DMS53 treated with DMSO at 0.1 percent for 48 hours (cell line): Measurements from ENCODE around the gene GATB.

Experiments
- DNase-seq: peaks from one replicate; lab custom pipeline; 2025; ENCODE audit not compliant: unreplicated experiment; lab: John Stamatoyannopoulos, UW

The GATB gene

DNA sequence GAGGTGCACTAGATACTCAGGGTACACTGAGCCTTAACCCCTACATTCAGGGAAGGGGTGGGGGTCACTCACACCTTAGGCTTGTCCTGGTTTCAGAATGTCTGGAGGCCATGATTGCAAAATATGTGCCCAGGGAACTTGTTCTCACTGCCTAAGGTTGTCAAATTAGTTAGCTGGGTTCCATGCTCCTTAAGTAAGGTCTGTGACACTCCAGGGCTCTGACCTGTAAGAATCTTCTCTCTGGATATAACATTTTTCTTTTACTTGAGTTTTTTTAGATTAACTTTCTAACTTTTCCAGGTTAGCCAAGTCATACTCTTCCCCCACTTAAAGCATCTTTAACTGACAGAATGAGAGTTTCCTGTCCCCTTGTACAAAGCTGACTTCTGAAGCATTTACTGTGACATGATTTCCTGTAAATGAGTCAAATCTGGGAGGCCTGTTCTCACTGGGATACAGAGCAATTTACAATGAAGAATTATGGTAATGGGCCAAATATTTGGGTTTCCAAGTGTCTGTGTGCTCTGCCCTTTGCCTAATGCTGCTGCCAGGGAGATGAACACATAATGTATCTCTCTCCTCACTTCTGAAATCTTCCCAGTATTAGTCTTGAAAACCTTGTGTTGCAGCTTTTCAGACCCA lies 101.7 kb downstream of the GATB start:
- DNase-seq: no peak

DNA sequence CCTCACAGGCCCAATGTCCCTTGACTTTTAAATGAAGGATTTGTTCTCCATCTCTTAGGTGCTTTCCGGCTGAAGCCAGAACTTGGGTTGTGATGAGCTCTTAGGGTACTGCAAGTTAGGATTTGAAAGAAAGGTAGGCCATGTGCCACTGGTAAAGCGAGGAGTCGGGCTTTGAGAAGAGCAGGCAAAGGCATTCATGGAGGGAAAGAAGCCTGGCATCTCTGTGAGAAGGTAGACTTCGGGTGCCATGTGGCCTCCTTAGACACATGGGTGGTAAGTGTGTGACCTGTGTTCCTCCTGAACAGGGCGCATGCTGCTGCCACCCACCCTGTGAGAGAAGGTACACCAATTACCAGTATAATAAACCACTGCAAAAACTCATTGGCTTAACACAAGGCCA lies 102.9 kb downstream of the GATB start:
- DNase-seq: no peak

- no peak for DNase-seq
Measured at GRCh38 chr4:151656058-151656457, 104.7 kb downstream of the GATB start.

DNA sequence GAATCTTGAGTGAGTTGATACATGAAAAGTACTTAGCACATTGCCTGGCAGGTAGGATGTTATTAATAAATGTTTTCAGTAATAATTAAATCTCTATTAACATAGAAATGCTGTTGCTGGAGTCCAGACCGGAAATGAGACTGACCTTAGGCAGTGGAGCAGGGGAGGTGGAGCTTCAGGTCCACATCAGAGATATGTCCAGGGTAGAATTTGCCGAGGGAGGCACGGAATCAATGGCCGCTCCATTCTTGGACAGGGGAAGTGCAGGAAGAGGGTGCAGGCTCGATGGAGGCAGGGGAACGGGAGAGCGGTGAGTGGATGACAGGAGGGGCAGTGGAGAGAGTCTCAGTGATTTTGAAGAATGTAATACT lies 107.3 kb downstream of the GATB start:
- DNase-seq: no peak

DNA sequence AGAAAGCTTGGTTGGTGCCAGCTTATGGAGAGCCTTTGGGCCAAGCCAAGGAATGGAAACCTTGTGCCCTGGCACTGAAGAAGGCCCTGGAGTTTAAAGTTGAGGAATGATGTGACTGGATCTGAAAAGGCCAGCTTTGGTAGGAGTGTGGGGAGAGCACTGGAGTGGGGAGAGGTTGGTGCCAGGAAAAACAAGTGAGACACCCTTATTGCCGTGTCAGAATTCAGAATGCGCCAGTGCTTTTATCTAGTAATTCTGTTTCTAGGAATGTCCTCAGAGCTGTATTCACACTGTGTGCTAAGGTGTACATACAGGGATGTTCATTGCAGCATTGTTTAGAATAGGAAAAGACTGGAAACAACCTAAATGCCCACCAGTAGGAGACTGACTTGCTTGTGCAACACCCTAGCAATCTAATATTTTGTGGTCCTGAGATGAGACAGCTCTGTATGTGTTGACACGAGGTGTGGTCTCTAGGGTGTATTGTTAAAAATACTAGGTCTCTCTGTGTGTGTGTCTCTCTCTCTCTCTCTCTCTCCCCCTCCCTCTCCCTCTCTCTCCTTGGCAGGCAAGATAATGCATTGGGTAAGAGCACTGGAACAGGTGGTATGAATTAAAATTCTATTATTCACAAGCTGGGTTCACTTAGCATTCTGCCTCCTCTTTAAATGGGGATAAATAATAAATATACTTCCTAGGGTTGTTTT lies 107.8 kb downstream of the GATB start:
- no peak for DNase-seq

DNA sequence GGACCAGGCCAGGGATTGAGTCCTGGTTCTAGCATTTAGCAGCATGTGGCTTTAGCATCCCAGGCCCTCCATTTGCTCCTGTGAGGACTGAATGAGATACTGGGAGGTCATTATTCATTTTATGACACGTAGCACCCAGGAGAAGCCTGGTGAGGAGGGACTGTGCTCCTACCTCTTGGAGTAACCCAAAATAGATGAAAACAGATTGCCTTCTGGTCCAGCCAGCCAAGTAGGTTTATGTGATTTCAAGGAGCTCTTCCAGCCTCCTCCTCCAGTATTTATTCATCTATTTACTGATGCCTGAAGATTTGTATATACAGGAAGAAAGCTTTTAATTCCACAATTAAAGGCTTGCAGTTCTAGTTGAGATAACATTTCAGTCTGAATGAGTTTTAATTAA lies 109.3 kb downstream of the GATB start:
- DNase-seq: no peak

GRCh38 chr4:151649479-151649878 lies 111.3 kb downstream of the GATB start:
- DNase-seq: no peak

GRCh38 chr4:151646322-151646721 lies 114.5 kb downstream of the GATB start:
- DNase-seq: no peak

GRCh38 chr4:151644622-151645021 lies 116.2 kb downstream of the GATB start:
- no peak for DNase-seq

- DNase-seq: no peak
Measured at GRCh38 chr4:151643564-151643963, 117.2 kb downstream of the GATB start.

- no peak for DNase-seq
Measured at GRCh38 chr4:151641983-151642382, 118.8 kb downstream of the GATB start.

DNA sequence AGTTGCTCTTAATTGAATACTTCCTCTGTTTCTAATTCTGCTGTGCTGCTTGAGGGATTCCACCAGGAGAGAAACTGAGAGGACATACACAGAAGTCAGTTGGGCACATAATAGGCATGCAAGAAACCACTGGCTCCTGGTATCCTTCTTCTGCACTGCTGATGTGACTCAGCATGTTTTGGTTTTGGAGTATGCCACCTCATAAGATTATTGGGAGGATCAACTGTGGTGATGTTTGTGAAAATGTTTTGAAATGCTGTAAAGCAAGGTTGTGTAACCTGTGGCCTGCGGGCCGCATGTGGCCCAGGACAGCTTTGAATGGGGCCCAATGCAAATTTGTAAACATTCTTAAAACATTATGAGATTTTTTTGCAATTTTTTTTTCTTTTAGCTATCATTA lies 119.6 kb downstream of the GATB start:
- no peak for DNase-seq

DNA sequence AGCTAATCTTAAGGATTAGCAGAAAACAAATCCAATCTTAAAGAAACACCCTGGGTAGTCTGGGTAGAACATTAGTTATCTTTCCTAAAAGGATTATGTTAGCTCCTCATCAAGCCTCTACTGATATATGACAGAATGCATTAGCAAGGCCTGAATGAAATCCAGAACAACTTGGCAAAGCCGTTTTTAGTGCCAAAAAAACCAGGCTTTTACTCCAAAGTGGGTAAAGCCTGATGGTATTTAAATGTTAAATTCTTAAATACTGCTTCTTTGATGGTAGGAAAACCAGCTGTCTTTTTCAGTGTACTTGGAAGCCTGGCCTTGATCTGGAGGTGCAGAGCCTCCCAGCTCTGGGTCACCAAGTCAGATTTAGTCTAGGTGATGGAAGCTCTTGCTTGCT lies 120.4 kb downstream of the GATB start:
- no peak for DNase-seq

GRCh38 chr4:151638295-151638858 lies 122.4 kb downstream of the GATB start:
- DNase-seq: no peak

- DNase-seq: no peak
Measured at GRCh38 chr4:151631349-151631748, 129.5 kb downstream of the GATB start.

- DNase-seq: no peak
Measured at GRCh38 chr4:151629097-151629783, 131.6 kb downstream of the GATB start.

GRCh38 chr4:151628001-151628608 lies 132.7 kb downstream of the GATB start:
- DNase-seq: no peak

DNA sequence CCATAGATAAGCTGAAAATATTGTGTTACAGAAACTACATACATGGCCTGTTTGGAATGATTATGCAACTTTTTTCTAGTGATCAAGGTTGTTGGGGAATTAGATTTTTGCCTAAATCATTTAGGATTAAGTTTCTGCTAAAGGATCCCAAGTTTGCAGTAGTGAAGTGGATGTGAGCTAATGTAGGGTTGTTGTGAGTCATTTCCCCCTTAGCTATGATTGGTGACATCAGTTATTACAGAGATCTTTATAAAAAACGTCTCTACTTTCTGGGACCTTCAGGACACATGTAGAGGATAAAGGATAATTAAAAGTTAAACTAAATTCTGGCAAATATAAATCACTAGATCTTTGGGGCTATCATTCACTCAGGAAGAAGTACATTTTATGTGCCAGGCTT lies 133.3 kb downstream of the GATB start:
- no peak for DNase-seq

GRCh38 chr4:151626751-151627150 lies 134.1 kb downstream of the GATB start:
- DNase-seq: no peak

GRCh38 chr4:151626228-151626627 lies 134.6 kb downstream of the GATB start:
- no peak for DNase-seq
